ENCODE results near the gene CDH15. TPM values are rescaled to one million over a fixed set of nuclear protein-coding genes. Genes with fewer than 3 reads are reported as not detected.

Gene CDH15
- total RNA-seq, 4 donors from 2014 or later: 48.5 to 60.8 (median 51.0) TPM

- TF ChIP-seq POLR2A (IDR thresholded peaks at IDR 0.05) (no peak), CTCF (IDR thresholded peaks at IDR 0.05 in 4 of 5, conservative IDR thresholded peaks at IDR 0.05 in 1 of 5) (no peak)
- Histone ChIP-seq H3K4me1 (no peaks in the 10 kb centered on the region), H3K4me3 (no peak overlapping the region), H3K27ac (no peak overlapping the region), H3K27me3 (no peaks in the 10 kb centered on the region), H3K36me3 (peaks cover 0 to 54% of the 10 kb centered on the region in 2 donors), H3K9me3 (no peaks in the 10 kb centered on the region)
- no peak for ATAC-seq
- in situ Hi-C loops (cut with MboI; ENCODE audit: low sequenced_read_pairs in 4 of 4) (no loop called here), intact Hi-C loops (cut with DNase I; ENCODE audit: low total_unique reads) (no loop called here)
- DNase-seq: no peak
Observed at GRCh38 chr16:89145406-89146161, 26.0 kb upstream of the CDH15 start.

GRCh38 chr16:89146211-89147005 is 25.1 kb upstream of the CDH15 start:
- intact Hi-C loops (cut with DNase I; ENCODE audit: low total_unique reads): no loop called here
- H3K4me1 ChIP-seq: no peaks in the 10 kb centered on the region
- peaks cover 0 to 57% of the 10 kb centered on the region in 2 donors for H3K36me3 ChIP-seq
- in situ Hi-C loops (cut with MboI; ENCODE audit: low sequenced_read_pairs in 4 of 4): no loop called here
- ATAC-seq: no peak
- no peak overlapping the region for H3K27ac ChIP-seq
- H3K27me3 ChIP-seq: no peaks in the 10 kb centered on the region
- no peak for DNase-seq
- no peak overlapping the region for H3K4me3 ChIP-seq
- TF ChIP-seq CTCF (IDR thresholded peaks at IDR 0.05 in 4 of 5, conservative IDR thresholded peaks at IDR 0.05 in 1 of 5) (no peak), POLR2A (IDR thresholded peaks at IDR 0.05) (no peak)
- no peaks in the 10 kb centered on the region for H3K9me3 ChIP-seq

GRCh38 chr16:89147085-89147817 is 24.3 kb upstream of the CDH15 start:
- intact Hi-C loops (cut with DNase I; ENCODE audit: low total_unique reads): no loop called here
- Histone ChIP-seq H3K4me1 (no peaks in the 10 kb centered on the region), H3K27ac (no peak overlapping the region), H3K27me3 (no peaks in the 10 kb centered on the region), H3K9me3 (no peaks in the 10 kb centered on the region), H3K4me3 (no peak overlapping the region), H3K36me3 (peaks cover 0 to 56% of the 10 kb centered on the region in 2 donors)
- in situ Hi-C loops (cut with MboI; ENCODE audit: low sequenced_read_pairs in 4 of 4): no loop called here
- no peak for TF ChIP-seq POLR2A (IDR thresholded peaks at IDR 0.05)
- TF ChIP-seq CTCF (IDR thresholded peaks at IDR 0.05 in 4 of 5, conservative IDR thresholded peaks at IDR 0.05 in 1 of 5): no peak
- DNase-seq (no peak), ATAC-seq (no peak)

- peak overlapping the region in 1 of 4 donors; percentile 16 for H3K27ac ChIP-seq
- peaks cover 0 to 54% of the 10 kb centered on the region in 2 donors for H3K36me3 ChIP-seq
- TF ChIP-seq POLR2A (IDR thresholded peaks at IDR 0.05): no peak
- TF ChIP-seq CTCF (IDR thresholded peaks at IDR 0.05 in 4 of 5, conservative IDR thresholded peaks at IDR 0.05 in 1 of 5): no peak
- H3K4me3 ChIP-seq: no peak overlapping the region
- DNase-seq (no peak), ATAC-seq (peak in 1 of 2 donors; percentile 24)
- in situ Hi-C loops (cut with MboI; ENCODE audit: low sequenced_read_pairs in 4 of 4) (no loop called here), intact Hi-C loops (cut with DNase I; ENCODE audit: low total_unique reads) (no loop called here)
- H3K27me3 ChIP-seq: no peaks in the 10 kb centered on the region
- H3K4me1 ChIP-seq: no peaks in the 10 kb centered on the region
- no peaks in the 10 kb centered on the region for H3K9me3 ChIP-seq
Observed at GRCh38 chr16:89149386-89149785, 22.2 kb upstream of the CDH15 start.

All from gastrocnemius medialis (tissue), 4 donors.